WTC11 (cell line): ENCODE data around the gene CHST11. TPM values are rescaled to one million over a fixed set of nuclear protein-coding genes. Genes with fewer than 3 reads are reported as not detected.
A peak's percentile ranks its signal among the peaks of the same experiment; 100 is the strongest.

ENCODE experiments used
- ATAC-seq: fragments of 200-7000 bp; cut with Tn5 transposase; 2 replicates; pipeline ENCODE4 v1.10.0; 2021; ENCODE audit warnings: mild to moderate bottlenecking, moderate library complexity
- CTCF ChIA-PET: fragments of 300-600 bp; sonication (Branson Sonifier 250); formaldehyde crosslinking; loops from one replicate; lab custom pipeline; 2021; ENCODE audit warnings: antibody characterized with exemption; lab: Charles Lee
- POLR2A ChIA-PET: fragments of 350-600 bp; sonication (Branson Sonifier 250); formaldehyde crosslinking; loops from one replicate; lab custom pipeline; 2021; ENCODE audit warnings: antibody characterized with exemption; lab: Charles Lee
- DNase-seq: peaks from one replicate; pipeline ENCODE4 v3.0.0; 2021; ENCODE audit warnings: low spot score
- H3K27ac Mint-ChIP-seq: 2 replicates; pipeline ENCODE4 v1.8.0; 2021; ENCODE audit warnings: mixed read lengths
- H3K27me3 Mint-ChIP-seq: 2 replicates; pipeline ENCODE4 v1.8.0; 2021; ENCODE audit warnings: low read depth, mild to moderate bottlenecking, moderate library complexity, mixed read lengths
- H3K36me3 Mint-ChIP-seq: 2 replicates; pipeline ENCODE4 v1.8.0; 2021; ENCODE audit warnings: mixed read lengths
- H3K4me1 Mint-ChIP-seq: 2 replicates; pipeline ENCODE4 v1.8.0; 2022; ENCODE audit warnings: mixed read lengths
- H3K4me3 Mint-ChIP-seq: 2 replicates; pipeline ENCODE4 v1.8.0; 2021; ENCODE audit warnings: mild to moderate bottlenecking, moderate library complexity, mixed read lengths
- H3K9me3 Mint-ChIP-seq: 2 replicates; pipeline ENCODE4 v1.8.0; 2021; ENCODE audit warnings: mixed read lengths
- FOXK1 ChIP-seq: sonication (generic); formaldehyde crosslinking; IDR thresholded peaks from 2 replicates; pipeline ENCODE4 v1.8.0; 2022; ENCODE audit warnings: mild to moderate bottlenecking, moderate library complexity, missing genetic modification reagents
- FOXP1 ChIP-seq: sonication (generic); formaldehyde crosslinking; IDR thresholded peaks from 2 replicates; pipeline ENCODE4 v1.8.0; 2022; ENCODE audit warnings: missing genetic modification reagents, mild to moderate bottlenecking, moderate library complexity, borderline replicate concordance
- MXD4 ChIP-seq: fragments of 250-450 bp; sonication (Bioruptor Pico); IDR thresholded peaks from 2 replicates; pipeline ENCODE4 v1.8.0; 2021; ENCODE audit warnings: mild to moderate bottlenecking, moderate library complexity, borderline replicate concordance
- NFATC4 ChIP-seq: fragments of 250-450 bp; sonication (Bioruptor Pico); IDR thresholded peaks from 2 replicates; pipeline ENCODE4 v1.9.0; 2021; ENCODE audit warnings: mild to moderate bottlenecking
- NR2C2 ChIP-seq: sonication (generic); formaldehyde crosslinking; IDR thresholded peaks from 2 replicates; pipeline ENCODE4 v1.8.0; 2022; ENCODE audit warnings: mild to moderate bottlenecking, missing genetic modification reagents
- NR3C1 ChIP-seq: sonication (generic); formaldehyde crosslinking; conservative IDR thresholded peaks from 2 replicates; pipeline ENCODE4 v1.8.1; 2023; ENCODE audit warnings: low read depth, mild to moderate bottlenecking, missing genetic modification reagents
- RELA ChIP-seq: sonication (generic); formaldehyde crosslinking; IDR thresholded peaks from 2 replicates; pipeline ENCODE4 v1.8.1; 2022; ENCODE audit warnings: missing genetic modification reagents, mild to moderate bottlenecking, borderline replicate concordance
- TP53 ChIP-seq: sonication (generic); formaldehyde crosslinking; IDR thresholded peaks from 2 replicates; pipeline ENCODE4 v1.8.1; 2023; ENCODE audit warnings: mild to moderate bottlenecking, missing genetic modification reagents
- ZNF138 ChIP-seq: sonication (generic); formaldehyde crosslinking; conservative IDR thresholded peaks from 2 replicates; pipeline ENCODE4 v1.8.1; 2022; ENCODE audit warnings: mild to moderate bottlenecking, moderate library complexity, missing genetic modification reagents
- ZNF423 ChIP-seq: fragments of 250-450 bp; sonication (Bioruptor Pico); IDR thresholded peaks from 2 replicates; pipeline ENCODE4 v2.1.2; 2022; ENCODE audit warnings: mild to moderate bottlenecking, moderate library complexity
- total RNA-seq: library from RNA; stranded (reverse); gene quantifications from 3 replicates; pipeline ENCODE4 v1.2.3, GENCODE V29; 2021
- TF ChIP-seq, protein P1 (sequence below): sonication (generic); formaldehyde crosslinking; IDR thresholded peaks from 2 replicates; pipeline ENCODE4 v1.8.1; 2023; ENCODE audit warnings: mild to moderate bottlenecking, missing genetic modification reagents
- TF ChIP-seq, protein P2 (sequence below): sonication (generic); formaldehyde crosslinking; IDR thresholded peaks from 2 replicates; pipeline ENCODE4 v1.8.0; 2022; ENCODE audit warnings: mild to moderate bottlenecking, missing genetic modification reagents
- TF ChIP-seq, protein P3 (sequence below): sonication (generic); formaldehyde crosslinking; IDR thresholded peaks from 2 replicates; pipeline ENCODE4 v1.8.0; 2022; ENCODE audit warnings: missing genetic modification reagents
- TF ChIP-seq, protein P4 (sequence below): sonication (generic); formaldehyde crosslinking; IDR thresholded peaks from 2 replicates; pipeline ENCODE4 v1.8.1; 2023; ENCODE audit warnings: mild to moderate bottlenecking, missing genetic modification reagents, moderate library complexity
- TF ChIP-seq, protein P5 (sequence below): fragments of 250-450 bp; sonication (Bioruptor Pico); IDR thresholded peaks from 2 replicates; pipeline ENCODE4 v1.9.0; 2021; ENCODE audit warnings: moderate library complexity, mild to moderate bottlenecking, inconsistent platforms, borderline replicate concordance

Gene CHST11
- total RNA-seq, 1 experiment from 2014 or later: 24.2 TPM

DNA sequence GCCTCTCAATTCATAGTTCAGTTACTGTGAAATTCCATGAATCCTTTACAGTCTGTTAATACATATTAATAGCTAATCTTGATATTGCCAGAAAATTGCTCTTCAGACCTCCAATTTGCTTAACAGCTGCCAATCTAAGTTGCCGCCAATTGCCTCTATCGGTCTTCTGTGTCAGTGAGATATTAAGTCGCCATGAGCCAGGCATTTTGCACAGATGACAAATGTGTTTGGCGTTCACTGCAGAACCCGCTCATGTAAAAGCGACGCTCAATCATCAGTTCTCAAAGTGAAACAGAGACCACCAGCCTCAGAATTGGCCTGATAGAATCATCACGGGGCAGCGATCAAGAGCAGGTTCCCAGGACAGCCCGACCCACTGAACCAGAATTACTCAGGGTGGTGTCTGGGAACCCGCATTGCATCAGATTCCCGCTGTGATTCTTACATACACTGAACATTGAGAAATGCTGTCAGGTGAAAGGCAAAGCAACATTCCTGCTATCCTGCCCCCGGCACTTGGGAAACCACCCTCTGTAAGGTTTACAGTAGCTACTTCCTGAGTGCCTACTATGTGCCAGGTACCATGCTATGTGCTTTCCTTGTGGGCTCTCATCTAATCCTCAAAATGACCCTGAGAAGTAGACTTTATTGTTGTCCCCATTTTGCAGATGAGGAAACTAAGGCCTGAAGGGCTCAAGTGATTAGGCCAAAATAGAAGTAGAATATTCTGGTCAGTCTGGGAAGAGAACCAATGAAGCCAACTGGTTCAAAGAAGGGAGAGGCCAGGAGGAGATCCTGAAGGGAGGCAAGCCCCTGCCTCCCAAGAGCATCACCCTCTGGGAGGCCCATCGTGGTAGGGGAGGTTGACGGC lies 285.0 kb downstream of the CHST11 start (continued):
- TF ChIP-seq, protein P1, sequence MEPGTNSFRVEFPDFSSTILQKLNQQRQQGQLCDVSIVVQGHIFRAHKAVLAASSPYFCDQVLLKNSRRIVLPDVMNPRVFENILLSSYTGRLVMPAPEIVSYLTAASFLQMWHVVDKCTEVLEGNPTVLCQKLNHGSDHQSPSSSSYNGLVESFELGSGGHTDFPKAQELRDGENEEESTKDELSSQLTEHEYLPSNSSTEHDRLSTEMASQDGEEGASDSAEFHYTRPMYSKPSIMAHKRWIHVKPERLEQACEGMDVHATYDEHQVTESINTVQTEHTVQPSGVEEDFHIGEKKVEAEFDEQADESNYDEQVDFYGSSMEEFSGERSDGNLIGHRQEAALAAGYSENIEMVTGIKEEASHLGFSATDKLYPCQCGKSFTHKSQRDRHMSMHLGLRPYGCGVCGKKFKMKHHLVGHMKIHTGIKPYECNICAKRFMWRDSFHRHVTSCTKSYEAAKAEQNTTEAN (CRISPR knock-in tag): no peak
- TF ChIP-seq, protein P2, sequence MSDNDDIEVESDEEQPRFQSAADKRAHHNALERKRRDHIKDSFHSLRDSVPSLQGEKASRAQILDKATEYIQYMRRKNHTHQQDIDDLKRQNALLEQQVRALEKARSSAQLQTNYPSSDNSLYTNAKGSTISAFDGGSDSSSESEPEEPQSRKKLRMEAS (CRISPR knock-in tag): no peak

DNA sequence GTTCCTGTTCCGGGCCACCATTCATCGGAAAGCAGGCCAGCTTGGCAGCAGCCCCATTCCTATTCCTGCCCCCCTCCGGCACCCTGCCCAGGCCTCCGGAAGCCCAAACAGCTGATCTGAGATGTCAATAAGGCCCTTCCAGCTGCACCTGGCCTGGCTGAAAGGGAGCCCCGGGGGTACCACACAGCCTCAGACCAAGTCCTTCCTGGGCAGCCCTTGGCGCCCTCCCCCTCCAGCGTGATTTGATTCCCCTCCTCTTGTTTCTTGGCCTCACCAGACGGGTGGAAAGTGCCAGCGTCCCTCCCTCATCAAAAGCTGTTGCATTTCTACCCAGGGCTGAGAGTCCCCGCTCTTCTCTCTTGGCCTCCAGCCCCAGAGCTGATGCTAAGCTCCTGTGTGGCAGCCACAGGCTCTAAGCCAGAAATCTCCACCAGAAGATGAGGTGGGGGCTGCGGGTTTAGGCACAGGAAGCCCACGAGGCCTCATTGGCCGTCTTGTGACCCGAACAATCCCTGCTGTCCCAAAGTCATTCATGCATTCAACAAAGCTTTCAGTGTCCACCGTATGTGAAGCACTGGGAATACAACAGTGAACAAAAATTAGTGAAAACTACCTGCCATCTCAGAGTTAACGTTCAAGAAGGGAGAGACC lies 285.9 kb downstream of the CHST11 start:
- H3K4me1 Mint-ChIP-seq: peaks cover 52% of the 10 kb centered on the region
- peak overlapping the region; percentile 15; the same call in 1 of the 2 replicates for H3K27ac Mint-ChIP-seq
- DNase-seq (no peak), ATAC-seq (peak; percentile 15; the same call in 1 of the 2 replicates)
- H3K27me3 Mint-ChIP-seq: no peaks in the 10 kb centered on the region
- no peak overlapping the region for H3K4me3 Mint-ChIP-seq
- H3K36me3 Mint-ChIP-seq: no peaks in the 10 kb centered on the region
- H3K9me3 Mint-ChIP-seq: no peaks in the 10 kb centered on the region
- ChIA-PET CTCF (interaction anchor here (0.8 to 1.3 kb wide), 2 partner anchors 19 to 361 kb away, joined by 3 to 10 read pairs; no protein-coding TSS in a partner anchor), POLR2A (interaction anchor here (0.6 to 1.3 kb wide), 2 partner anchors 18 to 22 kb away, joined by 3 read pairs; no protein-coding TSS in a partner anchor)
- no peak for TF ChIP-seq NFATC4 (CRISPR knock-in tag)
- peak; percentile 34; the same call in 1 of the 2 replicates for TF ChIP-seq TP53 (CRISPR knock-in tag)
- peak; percentile 68; the same call in 1 of the 2 replicates for TF ChIP-seq ZNF423
- no peak for TF ChIP-seq NR2C2 (CRISPR knock-in tag)
- TF ChIP-seq MXD4 (CRISPR knock-in tag): no peak
- 0 out of 2 replicates have a peak, but pooled peaks have one; percentile 47 for TF ChIP-seq NR3C1
- TF ChIP-seq, protein P3, sequence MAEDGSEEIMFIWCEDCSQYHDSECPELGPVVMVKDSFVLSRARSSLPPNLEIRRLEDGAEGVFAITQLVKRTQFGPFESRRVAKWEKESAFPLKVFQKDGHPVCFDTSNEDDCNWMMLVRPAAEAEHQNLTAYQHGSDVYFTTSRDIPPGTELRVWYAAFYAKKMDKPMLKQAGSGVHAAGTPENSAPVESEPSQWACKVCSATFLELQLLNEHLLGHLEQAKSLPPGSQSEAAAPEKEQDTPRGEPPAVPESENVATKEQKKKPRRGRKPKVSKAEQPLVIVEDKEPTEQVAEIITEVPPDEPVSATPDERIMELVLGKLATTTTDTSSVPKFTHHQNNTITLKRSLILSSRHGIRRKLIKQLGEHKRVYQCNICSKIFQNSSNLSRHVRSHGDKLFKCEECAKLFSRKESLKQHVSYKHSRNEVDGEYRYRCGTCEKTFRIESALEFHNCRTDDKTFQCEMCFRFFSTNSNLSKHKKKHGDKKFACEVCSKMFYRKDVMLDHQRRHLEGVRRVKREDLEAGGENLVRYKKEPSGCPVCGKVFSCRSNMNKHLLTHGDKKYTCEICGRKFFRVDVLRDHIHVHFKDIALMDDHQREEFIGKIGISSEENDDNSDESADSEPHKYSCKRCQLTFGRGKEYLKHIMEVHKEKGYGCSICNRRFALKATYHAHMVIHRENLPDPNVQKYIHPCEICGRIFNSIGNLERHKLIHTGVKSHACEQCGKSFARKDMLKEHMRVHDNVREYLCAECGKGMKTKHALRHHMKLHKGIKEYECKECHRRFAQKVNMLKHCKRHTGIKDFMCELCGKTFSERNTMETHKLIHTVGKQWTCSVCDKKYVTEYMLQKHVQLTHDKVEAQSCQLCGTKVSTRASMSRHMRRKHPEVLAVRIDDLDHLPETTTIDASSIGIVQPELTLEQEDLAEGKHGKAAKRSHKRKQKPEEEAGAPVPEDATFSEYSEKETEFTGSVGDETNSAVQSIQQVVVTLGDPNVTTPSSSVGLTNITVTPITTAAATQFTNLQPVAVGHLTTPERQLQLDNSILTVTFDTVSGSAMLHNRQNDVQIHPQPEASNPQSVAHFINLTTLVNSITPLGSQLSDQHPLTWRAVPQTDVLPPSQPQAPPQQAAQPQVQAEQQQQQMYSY (CRISPR knock-in tag): peak; percentile 38; the same call in 1 of the 2 replicates
- no peak for TF ChIP-seq ZNF138 (CRISPR knock-in tag)
- TF ChIP-seq RELA: no peak
- 0 out of 2 replicates have a peak, but pooled peaks have one; percentile 36 for TF ChIP-seq FOXP1 (CRISPR knock-in tag)
- TF ChIP-seq, protein P4, sequence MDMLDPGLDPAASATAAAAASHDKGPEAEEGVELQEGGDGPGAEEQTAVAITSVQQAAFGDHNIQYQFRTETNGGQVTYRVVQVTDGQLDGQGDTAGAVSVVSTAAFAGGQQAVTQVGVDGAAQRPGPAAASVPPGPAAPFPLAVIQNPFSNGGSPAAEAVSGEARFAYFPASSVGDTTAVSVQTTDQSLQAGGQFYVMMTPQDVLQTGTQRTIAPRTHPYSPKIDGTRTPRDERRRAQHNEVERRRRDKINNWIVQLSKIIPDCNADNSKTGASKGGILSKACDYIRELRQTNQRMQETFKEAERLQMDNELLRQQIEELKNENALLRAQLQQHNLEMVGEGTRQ (CRISPR knock-in tag): no peak
- TF ChIP-seq FOXK1: peak; percentile 73
- TF ChIP-seq, protein P5, sequence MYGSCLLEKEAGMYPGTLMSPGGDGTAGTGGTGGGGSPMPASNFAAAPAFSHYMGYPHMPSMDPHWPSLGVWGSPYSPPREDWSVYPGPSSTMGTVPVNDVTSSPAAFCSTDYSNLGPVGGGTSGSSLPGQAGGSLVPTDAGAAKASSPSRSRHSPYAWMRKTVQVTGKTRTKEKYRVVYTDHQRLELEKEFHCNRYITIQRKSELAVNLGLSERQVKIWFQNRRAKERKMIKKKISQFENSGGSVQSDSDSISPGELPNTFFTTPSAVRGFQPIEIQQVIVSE (CRISPR knock-in tag): no peak
